ENCODE data around the gene BST1.

- TF ChIP-seq CTCF (conservative IDR thresholded peaks at IDR 0.05; ENCODE audit: low read depth, low read length) (no peak), EZH2phosphoT487 (IDR thresholded peaks at IDR 0.05; ENCODE audit: borderline replicate concordance, low read length) (no peak), EZH2 (IDR thresholded peaks at IDR 0.05; ENCODE audit: low read length, unreplicated experiment) (no peak)
Observed at GRCh38 chr4:15702941-15703403, at the start of gene BST1.
